ENCODE results near the gene ALCAM.
"Not testable (repeated sequence)": the region's sequence is repeated elsewhere in the genome, so short reads cannot be mapped to it uniquely, and the experiment has no call there.

GRCh38 chr3:105602286-105602685 is 235.6 kb downstream of the ALCAM start:
- TF ChIP-seq SUZ12 (IDR thresholded peaks at IDR 0.05; ENCODE audit: extremely low read depth, insufficient read depth, insufficient read length); ZNF274 (IDR thresholded peaks at IDR 0.05; ENCODE audit: low read depth, low read length); YY1 (IDR thresholded peaks at IDR 0.05; ENCODE audit: insufficient read depth, insufficient read length): not testable (repeated sequence)

Data from NT2/D1 (cell line).